Measurements from ENCODE around the gene MFF. TPM values are rescaled to one million over a fixed set of nuclear protein-coding genes. Genes with fewer than 3 reads are reported as not detected.

Gene MFF
- total RNA-seq: 53.0 TPM
- long read RNA-seq, transcript MFF-207 (6 exons, 1,548 nt): minor isoform, 5 of 81 reads
- long read RNA-seq, transcript MFF-201 (9 exons, 2,004 nt): major isoform, 19 of 81 reads
- long read RNA-seq, transcript MFF-205 (7 exons, 1,085 nt): minor isoform, 18 of 81 reads
- long read RNA-seq, partial matches to known transcripts: 5 of 81 reads
- long read RNA-seq, other reads (novel, unspliced or antisense): 27 of 81 reads

- H3K9me3 ChIP-seq: no peaks in the 10 kb centered on the region
- H3K36me3 ChIP-seq: peaks cover 8% of the 10 kb centered on the region
- H3K4me1 ChIP-seq: peaks cover 30% of the 10 kb centered on the region
- intact Hi-C loops (cut with DNase I): no loop called here
- H3K27me3 ChIP-seq (ENCODE audit: low read depth): no peaks in the 10 kb centered on the region
- ATAC-seq (peak; percentile 99 to 100), DNase-seq (peak; percentile 96)
- TF ChIP-seq, protein P1, sequence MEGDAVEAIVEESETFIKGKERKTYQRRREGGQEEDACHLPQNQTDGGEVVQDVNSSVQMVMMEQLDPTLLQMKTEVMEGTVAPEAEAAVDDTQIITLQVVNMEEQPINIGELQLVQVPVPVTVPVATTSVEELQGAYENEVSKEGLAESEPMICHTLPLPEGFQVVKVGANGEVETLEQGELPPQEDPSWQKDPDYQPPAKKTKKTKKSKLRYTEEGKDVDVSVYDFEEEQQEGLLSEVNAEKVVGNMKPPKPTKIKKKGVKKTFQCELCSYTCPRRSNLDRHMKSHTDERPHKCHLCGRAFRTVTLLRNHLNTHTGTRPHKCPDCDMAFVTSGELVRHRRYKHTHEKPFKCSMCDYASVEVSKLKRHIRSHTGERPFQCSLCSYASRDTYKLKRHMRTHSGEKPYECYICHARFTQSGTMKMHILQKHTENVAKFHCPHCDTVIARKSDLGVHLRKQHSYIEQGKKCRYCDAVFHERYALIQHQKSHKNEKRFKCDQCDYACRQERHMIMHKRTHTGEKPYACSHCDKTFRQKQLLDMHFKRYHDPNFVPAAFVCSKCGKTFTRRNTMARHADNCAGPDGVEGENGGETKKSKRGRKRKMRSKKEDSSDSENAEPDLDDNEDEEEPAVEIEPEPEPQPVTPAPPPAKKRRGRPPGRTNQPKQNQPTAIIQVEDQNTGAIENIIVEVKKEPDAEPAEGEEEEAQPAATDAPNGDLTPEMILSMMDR (IDR thresholded peaks at IDR 0.05): no peak
- peak within 1 kb of the TSS; percentile 91 for H3K27ac ChIP-seq
- peak within 1 kb of the TSS; percentile 91 for H3K4me3 ChIP-seq
These were observed at the start of gene MFF for GRCh38 chr2:227324995-227325838. Gene MFF (plus strand): TSS chr2:227325251. CDS start chr2:227330666, 5,415 bp downstream.

- Histone ChIP-seq H3K9me3 (no peaks in the 10 kb centered on the region), H3K36me3 (no peaks in the 10 kb centered on the region), H3K27me3 (ENCODE audit: low read depth) (no peaks in the 10 kb centered on the region), H3K4me3 (no peak overlapping the region), H3K27ac (no peak overlapping the region), H3K4me1 (no peaks in the 10 kb centered on the region)
- TF ChIP-seq, protein P1 (IDR thresholded peaks at IDR 0.05): no peak
- ATAC-seq (no peak), DNase-seq (no peak)
- intact Hi-C loops (cut with DNase I): no loop called here
These were observed 44.2 kb upstream of the MFF start for GRCh38 chr2:227280895-227281294.

GRCh38 chr2:227285741-227286236, 39.3 kb upstream of the MFF start:
- H3K4me3 ChIP-seq: no peak overlapping the region
- H3K36me3 ChIP-seq: no peaks in the 10 kb centered on the region
- H3K27me3 ChIP-seq (ENCODE audit: low read depth): no peaks in the 10 kb centered on the region
- no peaks in the 10 kb centered on the region for H3K9me3 ChIP-seq
- no peaks in the 10 kb centered on the region for H3K4me1 ChIP-seq
- intact Hi-C loops (cut with DNase I): no loop called here
- no peak for DNase-seq
- TF ChIP-seq, protein P1 (IDR thresholded peaks at IDR 0.05): no peak
- no peak for ATAC-seq
- no peak overlapping the region for H3K27ac ChIP-seq

GRCh38 chr2:227287771-227288170, 37.3 kb upstream of the MFF start:
- ATAC-seq (no peak), DNase-seq (no peak)
- TF ChIP-seq, protein P1 (IDR thresholded peaks at IDR 0.05): no peak
- H3K4me3 ChIP-seq: no peak overlapping the region
- no peaks in the 10 kb centered on the region for H3K36me3 ChIP-seq
- H3K27me3 ChIP-seq (ENCODE audit: low read depth): no peaks in the 10 kb centered on the region
- H3K27ac ChIP-seq: no peak overlapping the region
- H3K4me1 ChIP-seq: no peaks in the 10 kb centered on the region
- no peaks in the 10 kb centered on the region for H3K9me3 ChIP-seq
- intact Hi-C loops (cut with DNase I): no loop called here

DNA sequence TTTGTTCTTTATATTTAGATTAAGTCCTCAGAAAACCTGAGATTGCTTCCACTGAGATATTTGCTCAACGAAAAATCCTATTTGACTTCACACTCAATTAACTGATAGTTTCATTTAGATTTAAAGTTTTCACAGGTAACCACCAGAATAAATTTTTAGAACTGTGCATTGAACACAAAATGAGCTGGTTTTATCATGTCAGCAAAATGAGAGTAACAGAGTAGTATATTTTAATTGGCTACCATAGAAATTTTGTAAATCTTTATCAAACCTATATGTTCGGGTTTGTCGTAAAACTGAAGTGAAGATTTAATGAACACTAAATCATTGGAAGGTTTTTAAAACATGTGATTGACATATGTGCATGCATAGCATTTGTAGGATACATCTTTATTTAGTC, 32.7 kb upstream of the MFF start:
- no peak overlapping the region for H3K27ac ChIP-seq
- DNase-seq (no peak), ATAC-seq (no peak)

More for the DNA sequence above, 32.7 kb upstream of the MFF start:
- H3K27me3 ChIP-seq (ENCODE audit: low read depth): no peaks in the 10 kb centered on the region
- no peaks in the 10 kb centered on the region for H3K9me3 ChIP-seq
- no peaks in the 10 kb centered on the region for H3K4me1 ChIP-seq
- H3K36me3 ChIP-seq: no peaks in the 10 kb centered on the region
- TF ChIP-seq, protein P1 (IDR thresholded peaks at IDR 0.05): no peak
- intact Hi-C loops (cut with DNase I): no loop called here
- H3K4me3 ChIP-seq: no peak overlapping the region
